GM21723 (cell line): ENCODE data around the gene MSMP.

Source experiments
- ATAC-seq: cut with Tn5 transposase; IDR thresholded peaks from one replicate; pipeline ENCODE4 v1.9.1; 2021; ENCODE audit warnings: mild to moderate bottlenecking, moderate library complexity; ENCODE audit not compliant: unreplicated experiment

The MSMP gene, protein sequence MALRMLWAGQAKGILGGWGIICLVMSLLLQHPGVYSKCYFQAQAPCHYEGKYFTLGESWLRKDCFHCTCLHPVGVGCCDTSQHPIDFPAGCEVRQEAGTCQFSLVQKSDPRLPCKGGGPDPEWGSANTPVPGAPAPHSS

DNA sequence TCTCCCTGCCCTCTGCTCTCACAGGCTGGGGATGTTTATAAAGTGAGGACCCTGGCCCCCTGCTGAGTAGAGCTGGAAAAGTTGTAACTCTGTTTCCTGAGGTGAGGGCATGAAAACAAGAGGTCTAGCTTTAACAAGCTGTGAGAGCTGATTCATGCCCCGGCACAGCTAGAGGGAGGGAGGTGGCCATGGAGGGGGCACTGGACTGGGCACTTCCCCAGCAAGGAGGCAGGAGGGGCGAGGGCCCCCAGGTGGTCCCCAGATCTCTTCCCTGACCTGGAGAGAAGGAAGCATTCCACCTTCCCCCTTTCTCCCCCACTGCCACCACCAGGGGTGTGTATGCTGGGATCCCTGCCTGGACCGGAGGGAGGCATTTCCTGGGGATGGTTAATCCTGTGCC is at the start of gene MSMP:
TSS of gene MSMP (minus strand) at position 13 of the 400 bp plus-strand sequence. CDS start 147 bp downstream, outside the sequence.
- no peak for ATAC-seq

GRCh38 chr9:35801328-35802128 is 47.5 kb upstream of the MSMP start:
- ATAC-seq, result no peak

DNA sequence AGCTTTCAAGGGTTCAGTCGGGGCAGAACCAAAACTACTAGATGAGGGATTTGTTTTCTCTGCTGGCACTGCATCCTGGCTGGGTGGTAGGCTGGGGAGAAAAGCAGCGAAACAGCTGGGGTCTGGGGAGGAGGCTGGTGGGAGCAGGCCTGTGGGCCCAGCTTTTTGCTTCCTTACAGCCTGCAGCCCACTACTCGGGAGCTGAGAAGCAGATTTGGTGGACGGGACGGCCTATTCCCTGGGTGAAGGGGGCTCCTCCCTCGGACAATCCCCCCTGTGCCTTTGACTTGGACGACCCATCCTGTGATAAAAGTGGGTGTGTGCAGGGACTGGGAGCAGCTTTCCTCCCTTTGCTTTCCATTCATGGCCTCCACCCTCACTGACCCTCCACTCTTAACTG is 46.5 kb upstream of the MSMP start:
- ATAC-seq, result no peak

GRCh38 chr9:35798658-35799374 is 44.7 kb upstream of the MSMP start:
- ATAC-seq, result peak; percentile 58

DNA sequence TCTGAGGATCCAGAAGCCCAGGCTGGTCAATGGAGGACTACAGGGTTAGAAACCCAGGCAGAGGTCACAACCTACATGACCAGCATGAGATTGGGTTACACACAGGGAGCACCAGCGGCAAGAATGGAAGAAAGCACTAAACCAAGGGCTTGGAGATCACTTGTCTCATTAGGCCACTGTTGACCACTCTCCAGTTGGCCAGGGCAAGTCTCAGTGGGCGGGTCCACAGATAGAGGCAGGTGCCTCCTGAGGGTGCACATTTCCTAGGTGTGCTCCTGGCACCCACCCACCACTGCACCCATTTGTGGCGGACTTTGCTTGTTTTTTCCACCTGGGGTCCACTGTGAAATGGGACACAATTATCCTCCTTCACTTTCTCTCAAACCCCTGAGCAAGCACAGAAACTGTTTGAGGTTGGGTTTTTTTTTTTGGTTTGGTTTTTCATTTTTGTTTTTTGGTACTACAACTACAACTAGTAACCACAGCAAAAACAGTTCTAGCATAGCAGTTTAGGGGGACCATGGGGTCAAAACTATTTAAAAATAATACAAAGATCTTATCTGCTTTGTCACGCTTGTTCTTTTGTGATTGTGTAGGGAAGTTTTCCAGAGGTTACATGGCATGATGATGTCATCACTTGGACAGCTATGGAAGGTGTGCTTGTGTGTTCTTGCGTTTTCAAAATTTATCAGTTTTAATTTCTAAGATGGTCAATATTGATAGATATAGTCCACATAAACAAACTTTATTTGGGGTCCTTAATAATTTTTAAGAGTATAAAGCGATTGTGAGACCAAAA is 43.4 kb upstream of the MSMP start:
- peak; percentile 49 for ATAC-seq

GRCh38 chr9:35795695-35796094 is 41.6 kb upstream of the MSMP start:
- no peak for ATAC-seq

DNA sequence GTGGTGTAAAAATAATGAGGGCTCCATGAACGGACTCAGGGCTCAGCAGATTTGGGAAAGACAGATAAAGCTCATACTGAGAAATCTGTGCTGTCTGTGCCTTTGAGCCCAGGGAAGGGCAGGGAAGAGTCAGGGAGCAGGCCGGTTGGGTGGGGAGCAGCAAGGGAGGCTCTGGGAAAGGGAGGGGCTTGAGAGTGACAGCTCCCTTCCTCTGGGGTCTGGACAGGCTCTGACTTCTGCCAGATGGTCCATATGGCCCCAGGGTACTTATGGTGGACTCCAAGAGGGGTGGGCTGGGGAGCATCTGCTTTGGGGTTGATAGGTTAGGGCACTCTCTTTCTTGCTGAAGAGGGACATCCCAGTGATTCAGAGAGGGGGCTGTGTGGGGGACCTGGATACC is 39.4 kb upstream of the MSMP start:
- ATAC-seq, result no peak

DNA sequence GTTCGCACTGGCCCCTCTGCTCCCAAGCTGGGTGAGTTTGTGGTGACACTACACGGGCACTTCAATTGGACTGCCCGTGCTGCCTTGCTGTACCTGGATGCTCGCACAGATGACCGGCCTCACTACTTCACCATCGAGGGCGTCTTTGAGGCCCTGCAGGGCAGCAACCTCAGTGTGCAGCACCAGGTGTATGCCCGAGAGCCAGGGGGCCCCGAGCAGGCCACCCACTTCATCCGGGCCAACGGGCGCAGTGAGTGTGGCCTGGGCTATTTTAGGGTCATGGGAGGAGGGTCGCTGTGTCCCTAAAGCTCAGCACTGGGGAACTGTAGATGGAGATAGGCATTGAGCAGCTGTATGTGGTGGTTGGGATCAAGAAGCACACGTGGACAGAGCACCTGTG is 38.8 kb upstream of the MSMP start:
- ATAC-seq, result no peak

- ATAC-seq, result no peak
Observed at GRCh38 chr9:35792024-35792813, 38.1 kb upstream of the MSMP start.

DNA sequence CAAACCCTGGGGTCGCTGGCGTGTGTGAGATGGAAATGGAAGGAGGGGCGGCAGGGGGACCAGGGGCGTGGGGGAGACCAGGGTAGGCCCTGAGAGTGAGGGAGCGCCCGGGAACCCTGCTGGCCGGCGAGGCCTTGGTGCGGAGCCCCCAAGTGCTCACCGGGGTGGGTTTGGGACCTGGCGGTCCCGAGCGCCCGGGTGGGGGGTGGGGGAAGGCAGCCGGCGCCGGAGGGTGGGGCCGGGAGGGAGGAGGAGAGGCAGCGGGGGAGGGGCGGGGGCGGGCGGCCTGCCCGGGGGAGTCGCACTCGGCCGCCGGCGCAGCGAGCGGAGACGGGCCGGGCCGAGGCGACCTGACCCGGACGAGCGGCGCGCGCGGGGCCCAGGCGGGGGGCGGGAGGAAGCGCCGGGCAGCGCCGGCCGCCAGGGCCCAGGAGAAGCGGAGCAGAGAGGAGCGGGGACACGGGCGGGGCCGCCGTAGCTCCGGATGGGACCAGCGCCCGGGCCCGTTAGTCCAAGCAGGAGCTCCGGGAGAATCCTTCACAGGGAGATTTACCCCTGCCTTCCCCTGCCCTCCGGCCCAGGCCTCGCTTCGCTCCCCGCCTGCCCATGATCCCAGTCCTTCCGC is 37.3 kb upstream of the MSMP start, which contains the start of gene NPR2:
TSS of gene NPR2 (plus strand) at position 295 of the 625 bp plus-strand sequence. CDS start 818 bp downstream, outside the sequence.
- ATAC-seq, result no peak

- no peak for ATAC-seq
Observed at GRCh38 chr9:35790385-35791296, 36.6 kb upstream of the MSMP start.

DNA sequence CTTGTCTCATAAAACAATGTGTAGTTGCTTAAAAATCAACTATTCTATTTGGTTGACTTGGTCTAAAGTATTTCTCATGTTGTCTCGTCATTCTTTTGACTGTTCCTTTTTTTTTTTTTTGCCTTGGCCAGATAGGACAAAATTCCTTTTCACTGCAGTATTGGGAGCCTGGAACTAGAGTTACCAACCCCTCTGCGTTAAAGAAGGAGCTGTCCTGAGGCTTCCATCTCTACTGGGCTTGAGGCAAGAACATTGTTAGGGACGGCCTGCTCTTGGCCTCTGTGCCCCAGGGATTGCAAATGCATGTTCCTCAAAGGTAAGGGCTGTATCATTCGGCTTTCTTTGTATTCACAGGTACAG is 35.9 kb upstream of the MSMP start:
- ATAC-seq, result no peak

GRCh38 chr9:35789541-35789940 is 35.5 kb upstream of the MSMP start:
- no peak for ATAC-seq

GRCh38 chr9:35783418-35783817 is 29.3 kb upstream of the MSMP start:
- ATAC-seq, result no peak

DNA sequence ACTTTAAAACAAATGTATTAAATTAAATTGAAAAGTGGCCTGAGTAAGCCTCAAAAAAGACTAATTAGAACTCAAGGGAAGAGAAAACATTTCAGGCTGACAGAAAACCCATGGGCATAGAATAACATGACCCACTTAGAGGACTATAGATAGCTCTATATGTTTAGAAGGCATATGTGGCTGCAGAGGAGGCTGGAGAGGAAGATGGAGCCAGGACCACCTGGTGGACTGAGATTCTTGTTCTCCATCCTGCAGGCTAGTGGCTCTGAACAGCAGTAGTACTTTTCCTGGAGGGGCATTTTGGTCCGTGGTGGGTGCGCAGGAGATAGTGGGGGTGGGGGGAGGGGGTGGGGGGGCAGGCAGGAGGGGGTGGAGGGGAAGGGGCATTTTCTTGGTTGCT is 27.0 kb upstream of the MSMP start:
- no peak for ATAC-seq

GRCh38 chr9:35778496-35778895 is 24.4 kb upstream of the MSMP start:
- no peak for ATAC-seq

DNA sequence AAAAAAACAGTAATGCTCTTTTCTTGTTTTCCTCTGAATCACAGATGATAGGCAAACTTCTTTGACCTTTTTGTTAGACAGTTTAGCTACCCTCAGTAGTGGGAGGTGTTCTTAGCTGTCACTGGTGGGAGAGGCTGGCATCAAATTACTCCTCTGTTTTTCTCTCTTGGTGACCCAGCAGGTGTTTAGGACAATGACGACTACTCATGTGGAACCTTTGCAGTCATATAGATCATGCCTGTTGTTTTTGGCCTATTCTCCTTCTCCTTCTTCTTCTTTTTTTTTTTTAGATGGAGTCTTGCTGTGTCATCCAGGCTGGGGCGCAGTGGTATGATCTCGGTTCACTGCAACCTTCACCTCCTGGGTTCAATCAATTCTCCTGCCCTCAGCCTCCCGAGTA is 21.9 kb upstream of the MSMP start:
- ATAC-seq, result no peak

DNA sequence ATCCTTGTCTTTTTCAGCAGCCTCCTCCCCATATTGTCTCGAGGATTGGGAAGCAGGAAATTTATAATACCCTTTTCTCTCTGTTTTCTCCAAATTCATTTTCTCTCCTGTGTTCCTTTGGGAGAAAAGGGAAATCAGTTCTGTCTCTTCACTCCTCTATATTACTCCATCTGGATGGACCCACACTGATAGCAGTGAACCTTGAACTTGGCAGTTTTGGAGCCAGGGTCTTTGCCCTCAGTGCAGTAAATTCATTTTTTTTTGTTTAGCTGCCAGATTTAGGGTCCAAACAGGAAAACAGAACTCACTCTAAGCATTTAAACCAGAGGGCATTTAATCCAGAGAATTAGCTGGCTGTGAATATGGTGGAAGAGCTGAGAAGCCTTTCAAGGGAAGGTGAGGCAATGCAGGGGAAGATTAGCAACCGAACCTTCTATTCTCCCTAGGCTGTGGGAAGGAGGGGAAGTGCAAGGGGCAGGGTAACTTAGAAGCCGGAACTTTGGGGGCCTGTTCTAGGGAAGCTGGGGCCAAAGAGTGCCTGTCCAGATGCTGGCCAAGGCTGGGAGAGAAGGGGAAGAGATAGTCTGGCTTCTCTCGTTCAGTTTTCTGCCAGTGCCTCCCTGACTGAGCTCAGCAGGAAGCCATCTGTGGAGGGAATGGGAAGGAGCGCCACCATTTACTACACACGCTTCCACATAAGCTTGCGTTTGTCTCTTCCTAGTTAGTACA is 21.0 kb upstream of the MSMP start:
- ATAC-seq, result no peak
